ENCODE data around the gene NIPBL.
A peak's percentile ranks its signal among the peaks of the same experiment; 100 is the strongest.
"Not testable (repeated sequence)": the region's sequence is repeated elsewhere in the genome, so short reads cannot be mapped to it uniquely, and the experiment has no call there.

NIPBL gene

DNA sequence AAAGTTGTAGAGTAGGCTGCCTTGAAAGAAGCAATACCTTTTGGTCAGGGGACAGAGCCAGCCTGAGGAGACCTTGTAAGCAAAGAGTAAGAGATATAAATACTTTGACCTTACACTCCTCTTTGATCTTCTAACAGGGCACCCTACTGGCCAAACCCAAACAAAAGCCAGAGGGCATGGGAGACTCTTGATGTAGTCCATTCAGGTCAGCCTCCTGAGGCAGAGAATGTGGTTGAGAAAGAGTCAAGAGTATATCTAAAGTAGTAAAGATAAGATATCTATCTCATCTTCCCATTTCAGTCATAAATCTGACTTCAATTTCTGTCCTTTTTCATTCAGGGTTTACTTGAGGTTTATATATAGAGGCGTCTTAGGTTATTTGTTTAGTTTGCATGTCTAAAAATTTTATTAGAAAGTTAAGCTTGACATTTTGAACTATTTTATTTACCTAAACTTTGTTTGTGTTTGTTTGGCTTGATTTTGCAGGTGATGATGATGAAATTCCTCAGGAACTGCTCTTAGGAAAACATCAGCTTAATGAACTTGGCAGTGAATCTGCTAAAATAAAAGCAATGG lies 125.7 kb downstream of the NIPBL start:
- in situ Hi-C loops (cut with HindIII; ENCODE audit: low sequenced_read_pairs): loop anchor here (10.0 kb wide), 1 partner anchor 237 kb away; no protein-coding TSS in a partner anchor
- DNase-seq (ENCODE audit: low read depth): no peak
- TF ChIP-seq, protein P1, sequence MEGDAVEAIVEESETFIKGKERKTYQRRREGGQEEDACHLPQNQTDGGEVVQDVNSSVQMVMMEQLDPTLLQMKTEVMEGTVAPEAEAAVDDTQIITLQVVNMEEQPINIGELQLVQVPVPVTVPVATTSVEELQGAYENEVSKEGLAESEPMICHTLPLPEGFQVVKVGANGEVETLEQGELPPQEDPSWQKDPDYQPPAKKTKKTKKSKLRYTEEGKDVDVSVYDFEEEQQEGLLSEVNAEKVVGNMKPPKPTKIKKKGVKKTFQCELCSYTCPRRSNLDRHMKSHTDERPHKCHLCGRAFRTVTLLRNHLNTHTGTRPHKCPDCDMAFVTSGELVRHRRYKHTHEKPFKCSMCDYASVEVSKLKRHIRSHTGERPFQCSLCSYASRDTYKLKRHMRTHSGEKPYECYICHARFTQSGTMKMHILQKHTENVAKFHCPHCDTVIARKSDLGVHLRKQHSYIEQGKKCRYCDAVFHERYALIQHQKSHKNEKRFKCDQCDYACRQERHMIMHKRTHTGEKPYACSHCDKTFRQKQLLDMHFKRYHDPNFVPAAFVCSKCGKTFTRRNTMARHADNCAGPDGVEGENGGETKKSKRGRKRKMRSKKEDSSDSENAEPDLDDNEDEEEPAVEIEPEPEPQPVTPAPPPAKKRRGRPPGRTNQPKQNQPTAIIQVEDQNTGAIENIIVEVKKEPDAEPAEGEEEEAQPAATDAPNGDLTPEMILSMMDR (IDR thresholded peaks at IDR 0.05; ENCODE audit: low read depth, low read length, missing control alignments): no peak
- no peak overlapping the region for H3K4me3 ChIP-seq (ENCODE audit: low read depth, low read length)

DNA sequence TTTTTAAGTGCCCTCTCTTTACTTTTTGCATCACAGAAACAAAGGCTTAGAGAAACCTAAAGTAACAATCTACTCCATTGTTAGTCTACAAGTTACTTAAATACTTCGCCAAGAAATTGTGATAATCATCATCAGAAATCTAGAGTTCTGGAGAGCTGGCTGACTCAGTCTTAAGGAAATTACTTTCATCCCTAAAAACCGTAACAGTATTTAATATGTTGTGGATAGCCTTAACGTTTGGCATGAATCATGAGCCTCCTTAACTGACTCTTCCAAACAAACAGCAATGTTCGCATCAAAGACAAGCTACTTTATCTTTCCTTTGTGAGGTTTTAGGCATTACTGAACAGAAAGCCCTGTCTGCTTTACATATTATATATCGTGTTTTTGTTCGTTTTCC lies 128.7 kb downstream of the NIPBL start:
- DNase-seq (ENCODE audit: low read depth): peak; percentile 47
- no peak overlapping the region for H3K4me3 ChIP-seq (ENCODE audit: low read depth, low read length)
- TF ChIP-seq, protein P1 (IDR thresholded peaks at IDR 0.05; ENCODE audit: low read depth, low read length, missing control alignments): no peak
- in situ Hi-C loops (cut with HindIII; ENCODE audit: low sequenced_read_pairs): loop anchor here (10.0 kb wide), 1 partner anchor 240 kb away; no protein-coding TSS in a partner anchor

DNA sequence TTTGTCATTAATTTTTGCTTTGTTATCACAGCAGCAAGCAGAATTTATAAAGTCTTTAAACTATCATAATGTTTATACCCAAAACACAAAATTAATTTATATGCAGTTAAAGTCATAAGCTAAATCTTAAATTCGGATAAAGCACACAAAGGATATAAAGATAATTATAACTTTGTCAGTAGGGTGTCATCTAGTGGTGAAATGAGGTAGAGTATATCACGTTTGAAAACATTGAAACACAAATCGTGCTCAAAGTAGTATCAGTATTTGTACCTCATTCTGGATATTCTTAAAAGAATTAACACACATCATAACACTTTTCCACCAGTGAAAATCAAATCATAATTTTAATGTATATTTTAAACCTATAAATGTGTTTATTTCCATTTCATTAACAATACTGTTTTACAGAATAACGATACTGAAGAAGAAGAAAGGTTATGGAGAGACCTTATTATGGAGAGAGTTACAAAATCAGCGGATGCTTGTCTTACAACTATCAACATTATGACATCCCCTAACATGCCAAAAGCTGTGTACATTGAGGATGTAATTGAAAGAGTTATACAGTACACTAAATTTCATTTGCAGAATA lies 129.5 kb downstream of the NIPBL start:
- in situ Hi-C loops (cut with HindIII; ENCODE audit: low sequenced_read_pairs): loop anchor here (10.0 kb wide), 1 partner anchor 241 kb away; no protein-coding TSS in a partner anchor
- DNase-seq (ENCODE audit: low read depth): peak; percentile 6

DNA sequence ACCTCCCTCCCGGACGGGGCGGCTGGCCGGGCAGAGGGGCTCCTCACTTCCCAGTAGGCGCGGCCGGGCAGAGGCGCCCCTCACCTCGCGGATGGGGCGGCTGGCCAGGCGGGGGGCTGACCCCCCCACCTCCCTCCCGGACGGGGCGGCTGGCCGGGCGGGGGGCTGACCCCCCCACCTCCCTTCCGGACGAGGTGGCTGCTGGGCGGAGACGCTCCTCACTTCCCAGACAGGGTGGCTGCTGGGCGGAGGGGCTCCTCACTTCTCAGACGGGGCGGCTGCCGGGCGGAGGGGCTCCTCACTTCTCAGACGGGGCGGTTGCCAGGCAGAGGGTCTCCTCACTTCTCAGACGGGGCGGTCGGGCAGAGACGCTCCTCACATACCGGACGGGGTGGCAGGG lies 136.6 kb downstream of the NIPBL start:
- H3K4me3 ChIP-seq (ENCODE audit: low read depth, low read length); in situ Hi-C loops (cut with HindIII; ENCODE audit: low sequenced_read_pairs); DNase-seq (ENCODE audit: low read depth): not testable (repeated sequence)

More for the DNA sequence above, 129.5 kb downstream of the NIPBL start:
- TF ChIP-seq, protein P1 (IDR thresholded peaks at IDR 0.05; ENCODE audit: low read depth, low read length, missing control alignments): peak; percentile 28
- H3K4me3 ChIP-seq (ENCODE audit: low read depth, low read length): no peak overlapping the region

DNA sequence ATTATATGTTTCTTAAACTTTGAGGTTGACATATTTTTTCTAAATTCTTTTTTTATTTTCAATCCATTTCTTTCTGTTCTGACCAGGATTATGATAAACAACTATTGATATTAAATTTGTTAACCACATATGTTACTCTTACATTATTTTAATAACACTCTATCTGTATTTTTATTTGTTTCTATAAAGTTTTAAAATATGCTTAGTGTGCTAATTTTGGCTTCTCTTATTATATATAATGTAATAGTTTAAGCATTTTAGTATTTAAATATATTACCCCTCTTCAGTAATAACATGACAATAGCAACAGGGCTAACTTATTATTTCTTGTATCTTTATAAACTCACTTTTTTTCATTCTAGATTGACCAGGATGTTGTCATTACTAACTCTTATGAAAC lies 137.8 kb downstream of the NIPBL start:
- in situ Hi-C loops (cut with HindIII; ENCODE audit: low sequenced_read_pairs): no loop called here
- TF ChIP-seq, protein P1 (IDR thresholded peaks at IDR 0.05; ENCODE audit: low read depth, low read length, missing control alignments): no peak
- no peak for DNase-seq (ENCODE audit: low read depth)
- no peak overlapping the region for H3K4me3 ChIP-seq (ENCODE audit: low read depth, low read length)

DNA sequence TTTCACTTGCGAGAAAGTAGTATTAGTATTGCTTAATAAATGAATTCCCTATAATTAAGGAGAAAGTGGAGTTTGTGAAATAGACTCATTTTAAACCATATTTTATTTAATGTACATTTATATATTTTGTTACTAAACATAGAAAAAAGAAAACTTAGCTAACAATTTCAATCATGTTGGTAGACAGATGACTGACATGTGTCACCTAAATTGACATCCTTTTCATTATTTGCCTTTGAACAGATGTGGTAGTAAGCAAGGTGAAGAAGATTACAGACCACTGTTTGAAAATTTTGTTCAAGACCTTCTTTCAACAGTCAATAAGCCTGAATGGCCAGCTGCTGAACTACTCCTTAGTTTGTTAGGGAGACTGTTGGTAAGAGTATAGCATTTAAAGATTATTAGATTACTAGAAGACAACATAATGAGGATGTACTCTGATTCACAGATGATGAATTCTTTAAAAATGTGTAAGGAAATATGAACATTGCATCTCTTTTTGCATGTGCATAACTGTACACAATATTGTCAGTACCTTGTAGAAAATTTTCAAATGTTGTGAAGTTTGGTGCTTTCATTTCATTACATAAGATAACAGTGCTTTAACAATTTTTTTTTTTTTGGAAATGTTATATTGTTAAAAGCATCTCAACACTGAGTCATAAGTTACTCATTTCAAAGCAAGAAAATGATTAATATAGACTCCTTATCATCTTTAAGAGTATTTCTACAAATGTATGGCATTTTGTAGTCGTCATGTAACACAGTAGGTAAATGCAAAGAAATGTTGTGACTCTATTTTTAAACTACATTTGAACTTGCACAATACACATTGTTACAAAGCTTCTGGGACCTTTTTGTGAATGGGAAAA lies 139.5 kb downstream of the NIPBL start:
- no peak overlapping the region for H3K4me3 ChIP-seq (ENCODE audit: low read depth, low read length)
- no peak for DNase-seq (ENCODE audit: low read depth)
- in situ Hi-C loops (cut with HindIII; ENCODE audit: low sequenced_read_pairs): no loop called here
- TF ChIP-seq, protein P1 (IDR thresholded peaks at IDR 0.05; ENCODE audit: low read depth, low read length, missing control alignments): no peak

Data from astrocyte of the cerebellum (primary cell).